GM19463 (cell line): Measurements from ENCODE around the gene SLC45A3.
"Not testable (repeated sequence)": the region's sequence is repeated elsewhere in the genome, so short reads cannot be mapped to it uniquely, and the experiment has no call there.

Experiments
- ATAC-seq: cut with Tn5 transposase; IDR thresholded peaks from one replicate; pipeline ENCODE4 v1.9.1; 2021; ENCODE audit warnings: mild to moderate bottlenecking, moderate library complexity; ENCODE audit not compliant: unreplicated experiment

Gene SLC45A3

DNA sequence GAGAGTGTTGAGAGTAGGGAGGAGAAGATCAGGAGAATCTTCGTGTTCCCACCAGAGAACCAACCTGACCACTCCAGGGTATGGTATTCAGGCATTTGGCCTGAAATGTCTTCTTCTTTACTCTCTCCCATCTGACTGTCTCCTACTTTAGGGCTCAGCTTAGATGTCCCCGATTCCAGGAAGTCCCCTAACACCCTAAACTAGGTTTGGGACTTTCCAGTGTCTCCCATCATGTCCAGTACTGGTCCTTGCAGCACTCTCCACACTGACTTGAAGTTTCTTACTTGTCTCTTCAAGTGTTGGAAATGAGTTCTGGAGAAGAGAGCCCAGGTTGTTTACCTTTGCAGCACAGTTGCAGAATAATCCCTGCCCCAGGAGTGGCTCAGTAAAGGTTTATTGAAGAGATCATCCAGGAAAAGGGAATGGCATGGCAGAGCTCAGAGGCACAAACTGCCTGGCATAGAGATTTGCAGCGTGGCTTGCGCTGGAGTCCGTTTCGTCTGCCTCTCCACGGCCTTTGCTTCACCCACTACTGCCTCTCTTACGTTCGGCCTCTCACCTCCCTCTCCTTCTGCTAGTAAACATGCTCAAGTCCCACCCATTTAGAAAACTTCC lies 42.3 kb downstream of the SLC45A3 start:
- no peak for ATAC-seq

DNA sequence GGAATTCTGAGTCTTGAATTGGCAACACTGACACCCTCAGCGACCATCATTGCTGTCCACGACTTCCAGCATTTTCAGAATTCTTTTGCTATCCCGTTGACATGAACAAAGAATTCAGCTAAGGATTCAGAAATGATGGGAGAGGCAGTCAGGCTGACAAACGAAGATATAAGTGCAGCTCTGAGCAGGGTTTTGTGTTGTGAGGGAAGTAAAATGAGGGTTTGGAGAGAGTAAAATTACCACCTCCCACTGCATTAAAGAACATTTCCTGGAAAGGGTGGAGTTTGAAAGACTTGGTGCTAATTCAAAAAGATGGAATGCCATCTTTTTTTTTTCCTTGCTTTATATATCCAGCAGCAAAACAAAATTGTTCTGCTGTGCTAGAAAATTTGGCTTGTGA lies 43.6 kb downstream of the SLC45A3 start:
- no peak for ATAC-seq

DNA sequence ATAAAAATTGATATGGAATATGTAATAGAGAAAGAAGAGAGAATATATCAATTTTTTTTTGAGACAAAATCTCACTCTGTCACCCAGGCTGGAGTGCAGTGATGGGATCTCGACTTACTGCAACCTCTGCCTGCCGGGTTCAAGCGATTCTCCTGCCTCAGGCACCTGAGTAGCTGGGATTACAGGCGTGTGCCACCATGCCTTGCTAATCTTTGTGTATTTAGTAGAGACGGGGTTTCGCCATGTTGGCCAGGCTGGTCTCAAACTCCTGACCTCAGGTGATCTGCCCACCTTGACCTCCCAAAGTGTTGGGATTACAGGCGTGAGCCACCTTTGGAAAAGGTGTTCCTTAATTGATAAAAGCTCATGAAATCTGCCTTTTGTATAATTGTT lies 44.2 kb downstream of the SLC45A3 start:
- ATAC-seq = not testable (repeated sequence)

DNA sequence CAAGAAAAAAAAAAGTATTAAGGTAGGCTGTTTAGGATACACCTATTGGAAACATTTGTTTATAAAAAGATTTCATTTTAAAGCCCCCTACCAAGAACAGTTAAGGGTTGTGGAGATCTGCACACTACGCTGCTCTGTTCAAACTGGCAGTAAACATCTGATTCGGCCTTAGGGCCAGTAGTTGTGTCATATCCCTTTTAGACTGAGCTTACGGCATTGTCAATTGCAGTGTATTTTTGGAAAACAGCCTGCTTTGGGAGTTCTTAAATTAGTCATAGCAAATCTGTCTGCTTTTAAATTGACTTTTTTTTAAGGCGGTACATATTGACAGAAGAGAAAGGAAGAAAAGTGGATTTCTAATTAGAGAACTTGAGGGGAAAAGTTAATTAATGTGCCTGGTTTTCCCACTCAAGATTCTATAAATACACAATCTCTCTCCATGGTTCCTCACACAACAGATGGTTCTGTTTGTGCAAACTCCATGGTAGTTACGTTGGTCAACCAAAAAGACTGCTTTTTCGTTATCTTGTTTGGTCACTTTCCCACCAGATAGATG lies 46.8 kb downstream of the SLC45A3 start:
- ATAC-seq = no peak

DNA sequence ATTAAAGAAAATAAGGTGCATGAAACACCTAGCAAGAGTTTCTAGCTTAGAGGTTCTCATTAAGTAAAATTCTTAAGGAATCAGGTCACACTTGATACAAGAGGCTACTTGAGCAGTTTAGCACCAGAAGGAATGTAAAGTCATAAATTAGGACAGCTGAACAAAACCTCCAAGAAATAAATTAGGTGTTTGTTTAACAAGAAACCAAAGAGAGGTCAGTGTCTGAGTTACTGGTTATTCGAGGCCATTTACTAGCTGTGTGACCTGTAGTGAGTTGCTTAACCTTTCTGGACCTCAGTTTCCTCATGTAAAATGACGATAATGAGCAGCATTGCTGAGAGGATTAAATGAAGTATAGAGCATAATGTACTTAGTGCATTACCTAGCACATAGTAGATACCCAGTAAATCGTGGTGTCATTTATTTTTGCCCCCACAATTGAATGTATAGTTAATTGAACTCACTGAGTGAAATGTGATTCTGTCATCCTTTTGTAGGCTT lies 47.6 kb downstream of the SLC45A3 start:
- no peak for ATAC-seq

DNA sequence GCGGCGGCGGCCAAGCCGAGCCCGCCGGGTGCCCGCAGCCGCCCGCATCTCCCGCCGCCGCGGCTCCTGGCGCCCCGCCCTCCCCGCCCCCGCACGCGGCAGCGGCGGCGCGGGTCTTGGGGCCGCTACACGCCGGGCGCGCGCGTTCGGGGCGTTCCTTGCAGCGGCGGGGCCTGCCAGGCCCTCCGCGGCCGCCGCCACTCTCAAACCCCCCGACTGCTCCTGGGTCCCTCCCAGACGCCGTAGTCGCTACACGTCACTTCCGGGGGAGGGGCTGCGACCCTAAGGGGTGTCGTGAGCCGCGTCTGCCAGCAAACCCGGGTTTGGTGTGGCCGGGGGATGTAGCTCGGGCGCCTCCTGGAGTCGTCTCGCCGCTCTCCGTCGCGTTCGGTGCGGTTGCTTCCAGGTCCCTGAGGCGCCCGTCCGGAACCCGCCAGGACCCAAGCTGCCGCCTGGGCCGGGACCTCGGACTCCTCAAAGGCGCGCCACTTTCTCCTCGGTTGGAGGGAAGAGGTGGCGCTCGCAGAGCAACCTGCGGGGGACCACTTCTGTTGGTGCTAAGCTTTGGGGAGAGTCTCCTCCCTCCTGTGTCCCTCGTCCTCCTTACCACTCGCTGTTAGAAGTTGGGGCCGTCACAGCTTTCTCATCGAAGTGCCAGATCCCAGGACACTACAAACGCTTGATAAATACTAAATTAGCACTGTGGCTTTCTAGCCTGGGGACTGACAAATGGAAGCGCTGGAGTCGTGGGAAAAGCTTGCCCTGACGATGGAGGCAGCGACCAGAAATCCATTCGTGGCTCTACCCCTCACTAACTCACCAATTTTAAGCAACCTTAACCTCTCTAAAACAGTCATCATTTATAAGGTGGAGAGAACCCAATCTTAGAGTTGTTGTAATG lies 48.3 kb downstream of the SLC45A3 start, which contains the start of gene ELK4:
ELK4 (minus strand) TSS at position 244 of the 901 bp plus-strand sequence. CDS start 8,129 bp downstream, outside the sequence.
- ATAC-seq = peak; percentile 81

DNA sequence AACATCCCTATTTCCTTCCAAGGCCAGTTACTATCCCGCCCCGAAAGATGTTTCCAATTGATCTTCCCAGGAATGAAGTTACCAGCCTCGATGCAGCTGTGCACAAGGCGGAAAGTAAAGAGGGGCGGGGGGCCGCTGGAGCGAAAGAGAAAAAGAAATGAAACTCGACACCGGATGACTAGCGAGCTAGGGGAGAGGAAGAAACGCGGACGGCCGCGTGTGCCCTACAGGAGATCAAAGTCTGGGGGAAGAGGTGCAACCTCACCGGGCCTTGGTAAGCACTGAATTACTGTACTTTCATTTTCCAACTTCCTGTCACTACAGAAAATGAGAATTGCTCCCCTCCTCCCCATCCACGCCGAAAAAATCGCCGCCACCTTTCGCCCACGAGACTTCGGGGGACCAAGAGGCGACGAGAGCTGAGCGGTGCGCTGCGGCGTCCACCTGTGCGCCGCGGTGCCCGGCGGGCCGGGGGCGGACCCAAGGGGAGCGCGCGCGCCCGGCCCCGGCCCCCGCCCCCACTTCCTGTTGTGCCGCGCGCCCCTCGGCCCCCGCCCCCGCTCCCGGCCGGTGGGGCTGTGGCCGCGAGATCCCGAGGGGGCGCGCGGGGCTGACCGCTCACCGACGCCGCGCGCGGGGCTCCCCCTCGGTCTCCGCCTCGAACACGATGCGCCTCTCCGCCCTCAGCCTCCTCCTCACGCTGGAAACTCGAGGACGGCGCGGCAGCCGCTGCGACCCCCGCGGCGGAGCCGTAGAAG lies 49.1 kb downstream of the SLC45A3 start:
- ATAC-seq = peak; percentile 56

DNA sequence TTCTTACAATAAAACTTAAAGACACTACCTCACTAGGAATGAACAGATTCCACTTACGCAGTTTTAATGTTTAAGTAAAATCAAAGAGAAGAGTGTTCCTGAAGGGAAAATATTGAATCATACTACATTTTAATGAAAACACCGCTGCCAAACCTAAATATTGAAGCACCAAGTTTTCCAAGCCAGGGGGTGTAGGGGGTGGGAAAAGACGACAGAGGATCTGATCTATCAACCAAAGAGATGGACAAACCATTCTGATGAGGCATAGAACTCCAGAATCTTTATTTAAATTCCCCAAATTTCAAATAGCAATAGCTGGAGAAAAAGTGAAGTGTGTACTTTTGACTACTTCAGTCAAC lies 49.7 kb downstream of the SLC45A3 start:
- no peak for ATAC-seq

DNA sequence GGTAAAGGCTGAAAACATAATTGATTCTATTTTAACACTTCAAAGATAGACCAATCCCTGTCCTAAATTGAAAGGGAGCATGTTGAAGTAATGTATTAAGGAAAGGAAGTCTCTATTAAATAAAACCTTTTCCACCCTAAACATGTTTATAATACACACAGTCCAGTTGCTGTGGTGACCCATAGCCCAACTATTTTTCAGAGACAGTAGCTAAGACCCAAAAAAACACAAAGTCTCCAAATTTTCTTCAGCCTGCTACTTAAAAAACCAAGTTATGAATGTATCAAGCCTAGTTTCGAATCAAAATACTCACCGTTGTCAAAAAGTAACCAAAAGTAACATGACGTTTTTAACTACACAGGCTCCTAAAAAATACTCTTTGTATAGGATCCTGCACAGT lies 50.1 kb downstream of the SLC45A3 start:
- ATAC-seq = no peak

DNA sequence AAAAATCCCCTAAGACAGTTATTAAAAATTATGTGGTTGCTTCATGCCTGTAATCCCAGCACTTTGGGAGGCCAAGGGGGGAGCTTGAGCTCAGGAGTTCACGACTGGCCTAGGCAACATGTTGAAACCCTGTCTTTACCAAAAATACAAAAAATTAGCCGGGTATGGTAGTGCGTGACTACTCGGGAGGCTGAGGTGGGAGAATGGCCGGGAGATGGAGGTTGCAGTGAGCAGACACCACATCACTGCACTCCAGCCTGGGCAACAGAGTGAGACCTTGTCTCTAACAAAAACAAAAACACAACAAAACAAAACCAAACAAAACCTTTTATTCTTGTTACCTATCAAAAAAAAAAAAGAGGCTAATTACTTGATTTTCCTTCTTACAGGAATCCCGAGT lies 50.6 kb downstream of the SLC45A3 start:
- ATAC-seq = no peak

DNA sequence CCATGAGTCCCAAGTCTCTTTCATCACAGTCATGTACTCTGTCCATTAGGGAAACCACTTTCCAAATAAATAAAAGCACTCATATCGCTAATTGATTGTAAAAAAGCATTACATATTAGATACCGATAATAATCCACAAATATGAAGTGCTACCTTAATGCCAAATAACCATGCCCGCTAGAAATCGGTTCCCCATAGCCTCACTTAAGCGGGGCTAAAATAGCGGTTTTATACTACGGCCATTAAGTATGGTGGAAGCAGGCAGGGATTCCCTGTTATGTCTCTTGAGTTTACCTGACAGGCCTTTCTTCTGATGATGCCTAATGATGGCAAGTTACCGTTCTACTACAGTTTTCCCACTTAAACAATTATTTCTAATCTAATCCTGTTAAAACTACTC lies 52.4 kb downstream of the SLC45A3 start:
- ATAC-seq = no peak

DNA sequence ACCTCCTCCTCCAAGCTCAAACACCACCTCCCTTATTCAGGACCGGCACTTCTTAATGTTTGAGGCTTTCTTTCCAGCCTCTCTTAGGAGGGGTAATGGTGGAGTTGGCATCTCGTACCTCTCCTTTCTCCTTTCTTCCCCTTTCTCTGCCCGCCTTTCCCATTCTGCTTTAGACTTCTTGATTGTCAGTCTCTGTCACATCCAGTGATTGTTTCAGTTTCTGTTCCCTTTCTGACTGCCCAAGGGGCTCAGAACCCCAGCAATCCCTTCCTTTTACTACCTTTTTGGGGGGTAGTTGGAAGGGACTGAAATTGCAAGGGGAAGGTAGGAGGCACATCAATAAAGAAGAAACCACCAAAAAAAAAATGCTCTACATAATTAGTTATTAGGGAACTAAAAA lies 54.1 kb downstream of the SLC45A3 start:
- ATAC-seq = no peak

DNA sequence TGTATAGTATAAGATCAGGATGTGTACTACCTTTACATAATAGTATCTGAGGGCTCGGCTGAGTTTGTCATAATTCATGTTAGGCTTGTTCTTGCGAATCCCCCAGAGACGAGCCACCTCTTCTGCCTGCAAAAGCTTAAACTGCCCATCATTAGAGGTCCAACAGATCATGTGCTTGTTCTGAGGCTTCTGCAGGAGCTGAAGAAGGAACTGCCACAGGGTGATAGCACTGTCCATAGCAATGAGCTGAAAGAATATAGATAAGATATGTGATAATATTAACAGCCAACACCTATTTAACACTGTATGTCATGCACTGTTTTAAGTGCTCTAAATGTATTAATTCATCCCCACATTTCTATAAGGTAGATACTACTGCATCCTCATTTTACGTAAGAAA lies 56.7 kb downstream of the SLC45A3 start:
- no peak for ATAC-seq

DNA sequence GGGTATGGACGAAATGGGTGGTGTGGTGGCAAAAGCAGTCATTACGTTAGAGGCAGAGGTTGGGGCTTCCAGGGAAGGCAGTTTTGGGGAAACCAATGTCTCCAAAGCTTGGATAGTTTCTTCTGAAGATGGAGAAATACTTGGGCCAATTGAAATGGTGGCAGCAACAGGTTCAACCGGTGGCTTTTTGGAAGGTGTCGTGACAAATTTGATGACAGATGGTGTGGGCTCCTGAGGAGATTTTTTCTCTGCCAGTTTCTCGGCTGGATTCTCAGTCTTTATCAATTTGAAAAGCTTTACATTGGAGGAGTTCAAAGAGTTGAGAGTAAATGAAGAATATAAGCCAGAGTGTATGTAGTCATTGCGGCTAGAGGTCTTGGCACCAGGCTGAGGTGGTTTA lies 60.0 kb downstream of the SLC45A3 start:
- ATAC-seq = no peak

DNA sequence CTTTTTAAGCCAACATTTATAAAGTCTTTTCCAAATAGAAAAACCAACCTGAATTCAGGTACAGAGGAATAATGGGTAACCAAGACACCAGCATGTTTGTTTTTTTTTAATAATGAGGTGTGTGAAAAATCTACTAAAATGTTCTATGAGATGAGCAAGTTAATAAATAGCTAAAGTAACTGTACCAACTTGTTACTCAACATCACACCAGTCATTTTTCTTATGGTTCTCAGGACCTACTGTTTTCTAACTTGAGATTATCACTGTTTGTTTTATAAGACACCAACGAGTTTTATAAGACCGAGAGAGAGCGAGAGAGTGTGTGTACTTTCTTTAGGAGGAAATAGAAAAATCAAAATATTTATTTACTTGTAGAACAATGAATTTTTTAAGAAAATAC lies 60.9 kb downstream of the SLC45A3 start:
- ATAC-seq = no peak

DNA sequence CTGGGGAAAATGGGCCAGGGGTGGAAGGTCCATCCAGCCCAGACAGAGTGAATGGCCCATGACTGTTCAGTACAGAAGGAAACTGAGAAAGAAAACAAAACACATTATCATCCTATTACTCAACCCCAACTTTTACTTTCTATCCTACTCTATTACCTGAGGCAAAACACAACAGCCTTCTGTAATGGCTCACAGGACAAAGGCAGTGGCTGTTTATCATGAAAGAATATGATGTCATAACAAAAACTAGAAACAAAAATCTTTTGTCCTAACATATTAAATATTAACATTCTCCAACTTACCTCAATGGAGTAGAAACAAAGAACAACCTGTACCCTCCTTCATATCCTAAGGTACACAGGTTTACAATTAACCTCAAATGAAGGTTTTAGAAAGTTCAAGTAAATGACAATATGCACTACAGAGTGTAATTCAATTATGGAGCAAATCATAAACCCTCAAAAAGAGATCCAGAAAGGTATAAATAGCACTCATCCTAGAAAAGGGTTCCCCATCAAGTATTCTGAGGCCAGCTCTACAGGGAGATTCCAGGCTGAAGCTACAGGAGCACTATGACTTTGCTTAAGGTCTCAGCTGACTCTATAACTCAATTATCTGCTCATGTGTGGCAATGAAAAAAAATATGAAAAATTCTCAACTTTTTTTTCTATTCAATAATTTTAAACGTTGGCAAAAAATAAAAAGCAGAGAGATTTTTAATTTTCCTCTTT lies 63.6 kb downstream of the SLC45A3 start:
- ATAC-seq = peak; percentile 88

DNA sequence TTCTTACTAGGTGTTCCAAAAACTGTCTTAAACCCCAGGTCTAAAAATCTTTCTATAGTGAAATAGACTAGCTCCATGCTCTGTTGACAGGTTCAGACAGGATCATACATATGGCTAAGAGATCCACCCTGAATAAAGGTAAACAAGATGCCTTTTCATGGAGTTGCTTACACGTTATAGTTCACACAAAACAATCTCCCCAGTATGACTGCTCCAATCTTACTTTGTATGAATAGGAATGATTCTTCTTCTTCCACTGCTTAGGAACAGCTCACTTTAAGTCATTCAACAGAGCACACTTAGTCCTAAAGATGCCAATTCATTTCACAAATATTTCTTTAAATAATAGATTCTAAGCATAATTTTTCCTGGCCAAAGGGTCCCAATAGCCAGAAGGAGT lies 64.5 kb downstream of the SLC45A3 start:
- no peak for ATAC-seq

DNA sequence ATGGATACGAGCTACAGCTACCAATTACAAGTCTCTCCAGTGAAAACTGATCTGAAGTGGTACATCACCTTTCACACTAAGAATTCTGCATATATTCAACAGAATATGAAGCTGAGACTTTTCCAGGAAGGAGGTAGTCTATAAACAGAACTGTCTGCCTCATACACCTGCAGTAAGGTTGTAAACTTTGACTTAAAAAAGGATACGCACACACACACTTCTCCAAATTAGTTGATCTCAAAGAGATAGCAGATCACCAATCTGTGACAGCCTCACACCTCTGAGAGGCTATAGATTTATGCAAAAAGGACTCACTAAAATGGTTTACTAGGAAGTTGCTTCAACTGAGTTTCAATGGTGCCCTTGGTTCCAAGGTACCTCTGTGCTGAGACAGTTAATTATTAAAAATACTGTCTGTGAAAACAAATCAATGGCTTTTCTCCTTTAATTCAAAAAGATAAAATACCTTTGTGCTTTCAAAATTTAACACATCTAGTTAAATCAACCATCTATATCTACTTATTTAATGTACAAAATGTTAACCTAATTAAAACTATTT lies 66.4 kb downstream of the SLC45A3 start:
- no peak for ATAC-seq

DNA sequence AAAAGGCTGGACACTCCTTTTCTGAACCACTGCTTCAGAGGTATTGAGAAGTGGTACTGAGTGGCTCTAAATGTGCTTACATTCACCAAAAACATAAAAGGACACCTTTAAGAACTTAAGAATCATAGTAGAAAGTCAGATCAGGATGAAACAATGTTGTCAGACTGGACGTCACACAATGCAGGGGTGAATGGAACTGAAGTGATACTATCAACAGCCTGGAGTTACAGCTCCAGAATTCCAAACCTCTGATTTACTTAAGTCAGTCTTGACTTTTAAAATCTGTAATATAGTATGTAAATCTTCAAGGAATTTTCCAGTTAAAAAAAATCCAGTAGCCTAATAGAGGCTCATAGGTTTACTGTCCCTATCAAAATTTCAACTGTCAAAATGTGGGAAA lies 67.8 kb downstream of the SLC45A3 start:
- no peak for ATAC-seq

DNA sequence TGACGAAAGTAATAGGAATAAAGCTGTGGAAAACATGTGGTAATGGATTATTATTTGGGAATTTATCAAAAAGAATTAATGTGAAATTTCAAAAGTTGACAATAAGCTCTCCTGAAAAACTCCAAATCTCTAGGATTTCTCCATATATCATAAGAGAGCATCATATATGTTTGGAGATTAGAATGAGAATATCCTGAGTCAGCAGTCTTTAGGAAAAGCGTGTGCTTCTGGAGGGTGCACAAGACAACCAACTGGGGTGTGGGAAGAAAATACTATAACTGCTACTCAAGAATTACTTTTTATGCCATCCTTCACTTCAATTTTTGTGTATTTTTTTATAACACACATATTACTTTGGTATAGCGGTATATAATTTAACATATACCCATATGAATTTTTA lies 68.2 kb downstream of the SLC45A3 start:
- no peak for ATAC-seq
